ENCODE measurements around the gene PIGC. TPM values are rescaled to one million over a fixed set of nuclear protein-coding genes. Genes with fewer than 3 reads are reported as not detected.

PIGC gene
- total RNA-seq, 1 experiment from 2014 or later: 17.5 TPM

- no peaks in the 10 kb centered on the region for H3K9me3 Mint-ChIP-seq
- H2BK20ac ChIP-seq (ENCODE audit: low read depth, low read length, poor library complexity, severe bottlenecking): no peak overlapping the region
- no peak overlapping the region for H3K18ac ChIP-seq (ENCODE audit: insufficient read length, low read depth, low read length)
Measured at GRCh38 chr1:172482044-172482443, 38.2 kb upstream of the PIGC start.

More at GRCh38 chr1:172482044-172482443, 38.2 kb upstream of the PIGC start:
- DNase-seq: no peak
- H3K27ac Mint-ChIP-seq: no peak overlapping the region
- H3K23ac ChIP-seq (ENCODE audit: insufficient read length, low read depth, low read length): no peak overlapping the region
- H2BK120ac ChIP-seq (ENCODE audit: low read depth, low read length, poor library complexity, severe bottlenecking): no peak overlapping the region
- no peak overlapping the region for H2AK5ac ChIP-seq (ENCODE audit: insufficient read length, low read length)
- no peak overlapping the region for H3K14ac ChIP-seq (ENCODE audit: insufficient read depth, low read length)
- no peak overlapping the region for H2AFZ ChIP-seq (ENCODE audit: low read length)
- no peak overlapping the region for H3K9ac ChIP-seq (ENCODE audit: extremely low read depth, insufficient read length, low read length)
- no peak overlapping the region for H4K8ac ChIP-seq (replicated peaks; ENCODE audit: insufficient read length, low read depth, low read length)
- no peaks in the 10 kb centered on the region for H3K36me3 Mint-ChIP-seq (ENCODE audit: insufficient read depth in 1 of 3, low read depth in 3 of 3)
- no peaks in the 10 kb centered on the region for H3K27me3 Mint-ChIP-seq (ENCODE audit: low read depth)
- H3T11ph ChIP-seq (ENCODE audit: low read length): no peak overlapping the region
- no peak overlapping the region for H3K4me3 Mint-ChIP-seq
- H3K4me1 Mint-ChIP-seq: peaks cover 6 to 7% of the 10 kb centered on the region in 2 experiments; a peak in 3 of 4 replicates
- no peak overlapping the region for H4K5ac ChIP-seq (ENCODE audit: insufficient read length, low read depth, low read length)
- no CpG with 5 or more reads among the region's 1 CpG for WGBS (ENCODE audit: extremely low coverage, insufficient read length, low lambda C conversion rate)
- no peak overlapping the region for H4K91ac ChIP-seq (ENCODE audit: insufficient read length, low read depth, low read length)
- no peak overlapping the region for H3K4ac ChIP-seq (ENCODE audit: low read depth, low read length)
- no peaks in the 10 kb centered on the region for H4K20me1 ChIP-seq (ENCODE audit: control insufficient read depth, insufficient read depth, insufficient read length)
- no peaks in the 10 kb centered on the region for H3K27me3 ChIP-seq (ENCODE audit: insufficient read depth, low read length)
- H3K79me1 ChIP-seq (ENCODE audit: insufficient read depth, low read depth, low read length, poor library complexity, severe bottlenecking): no peaks in the 10 kb centered on the region
- no peak overlapping the region for H3K56ac ChIP-seq (ENCODE audit: insufficient read length, low read depth, low read length)
- no peaks in the 10 kb centered on the region for H3K23me2 ChIP-seq (ENCODE audit: insufficient read length, low read depth, low read length, poor library complexity, severe bottlenecking)
- no peak overlapping the region for H3K27ac ChIP-seq (ENCODE audit: insufficient read length, low read depth, low read length)
- no peaks in the 10 kb centered on the region for H3K4me1 ChIP-seq (ENCODE audit: insufficient read depth, low read length)
- H2BK12ac ChIP-seq (ENCODE audit: insufficient read length, low read depth, low read length): no peak overlapping the region
- no peak for TF ChIP-seq CTCF (conservative IDR thresholded peaks at IDR 0.05)
- no peaks in the 10 kb centered on the region for H3K79me2 ChIP-seq (ENCODE audit: insufficient read depth, low read length)
- no peak overlapping the region for H3K4me2 ChIP-seq (ENCODE audit: insufficient read depth, insufficient read length, low read length)
- no peak overlapping the region for H2BK15ac ChIP-seq (ENCODE audit: low read depth, low read length)
- H2BK5ac ChIP-seq (ENCODE audit: insufficient read length, low read length): no peak overlapping the region
- no peaks in the 10 kb centered on the region for H3K9me3 ChIP-seq (ENCODE audit: control insufficient read depth, low read depth, low read length)

Measured in H9 (cell line).